ENCODE data around the gene RBFOX2. TPM values are rescaled to one million over a fixed set of nuclear protein-coding genes. Genes with fewer than 3 reads are reported as not detected.

RBFOX2 gene
- total and polyA plus RNA-seq, 3 donors from 2014 or later = 53.4 to 85.2 (median 63.9) TPM

DNA sequence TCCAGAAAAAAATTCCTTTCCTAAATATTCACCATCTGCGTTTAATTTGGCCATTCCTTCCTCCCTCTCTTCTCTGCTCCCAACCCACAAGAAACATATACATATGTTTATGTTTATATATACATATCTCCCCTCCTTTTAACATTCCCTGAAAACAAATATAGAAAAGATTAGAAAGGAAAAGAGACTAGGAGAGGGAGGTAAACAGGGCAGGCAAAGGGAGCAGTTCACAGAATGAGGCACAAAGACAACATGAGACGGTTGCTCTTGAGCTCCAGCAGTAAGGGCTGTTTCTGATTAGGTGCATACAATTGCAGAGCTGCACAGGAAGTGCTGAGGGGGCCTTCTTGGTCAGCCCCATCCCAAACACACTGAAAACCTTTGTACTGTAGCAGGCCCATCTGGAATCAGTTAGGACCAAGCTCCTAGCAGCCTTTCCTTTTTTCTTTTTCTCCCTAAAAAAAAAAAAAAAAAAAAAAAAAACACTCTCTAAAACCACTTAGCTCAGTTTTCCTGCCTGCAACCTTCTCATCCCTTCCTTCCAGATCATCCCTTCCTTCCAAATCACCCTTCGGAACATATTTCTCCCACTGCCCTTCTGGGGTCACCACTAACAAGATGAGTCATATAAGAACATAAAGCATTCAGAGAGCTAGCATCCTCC lies 57.0 kb downstream of the RBFOX2 start:
- H3K27ac ChIP-seq = peak overlapping the region; percentile 16 to 50
- intact Hi-C loops (cut with DNase I; ENCODE audit: low total_unique reads) = no loop called here
- no peak overlapping the region for H3K4me3 ChIP-seq
- TF ChIP-seq POLR2A (IDR thresholded peaks at IDR 0.05) = no peak
- no peak for TF ChIP-seq CTCF (IDR thresholded peaks at IDR 0.05)
- H3K36me3 ChIP-seq (ENCODE audit: low read depth, missing control alignments) = no peaks in the 10 kb centered on the region
- no peaks in the 10 kb centered on the region for H3K9me3 ChIP-seq
- peaks cover 9% of the 10 kb centered on the region for H3K4me1 ChIP-seq
- WGBS, 2 donors = 38 to 42% methylated on average over 3 of the region's 3 CpGs
- DNase-seq = peak; percentile 32
- no peaks in the 10 kb centered on the region for H3K27me3 ChIP-seq

- Histone ChIP-seq H3K27me3 (no peaks in the 10 kb centered on the region), H3K4me3 (no peak overlapping the region), H3K9me3 (no peaks in the 10 kb centered on the region), H3K27ac (peak overlapping the region; percentile 16 to 50), H3K36me3 (ENCODE audit: low read depth, missing control alignments) (no peaks in the 10 kb centered on the region), H3K4me1 (peaks cover 9% of the 10 kb centered on the region)
- no peak for DNase-seq
- TF ChIP-seq CTCF (IDR thresholded peaks at IDR 0.05) = no peak
- TF ChIP-seq POLR2A (IDR thresholded peaks at IDR 0.05) = no peak
- intact Hi-C loops (cut with DNase I; ENCODE audit: low total_unique reads) = no loop called here
- 70 to 80% methylated on average over 4 of the region's 4 CpGs for WGBS, 2 donors
Observed at GRCh38 chr22:35970616-35971455, 57.8 kb downstream of the RBFOX2 start.

- TF ChIP-seq POLR2A (IDR thresholded peaks at IDR 0.05) = no peak
- TF ChIP-seq CTCF (IDR thresholded peaks at IDR 0.05) = no peak
- intact Hi-C loops (cut with DNase I; ENCODE audit: low total_unique reads) = no loop called here
- Histone ChIP-seq H3K4me1 (peaks cover 4% of the 10 kb centered on the region), H3K4me3 (no peak overlapping the region), H3K9me3 (no peaks in the 10 kb centered on the region), H3K36me3 (ENCODE audit: low read depth, missing control alignments) (no peaks in the 10 kb centered on the region), H3K27me3 (no peaks in the 10 kb centered on the region), H3K27ac (no peak overlapping the region)
- 96 to 98% methylated on average over 3 of the region's 3 CpGs for WGBS, 2 donors
- DNase-seq = no peak
Observed at GRCh38 chr22:35967046-35967397, 61.6 kb downstream of the RBFOX2 start.

DNA sequence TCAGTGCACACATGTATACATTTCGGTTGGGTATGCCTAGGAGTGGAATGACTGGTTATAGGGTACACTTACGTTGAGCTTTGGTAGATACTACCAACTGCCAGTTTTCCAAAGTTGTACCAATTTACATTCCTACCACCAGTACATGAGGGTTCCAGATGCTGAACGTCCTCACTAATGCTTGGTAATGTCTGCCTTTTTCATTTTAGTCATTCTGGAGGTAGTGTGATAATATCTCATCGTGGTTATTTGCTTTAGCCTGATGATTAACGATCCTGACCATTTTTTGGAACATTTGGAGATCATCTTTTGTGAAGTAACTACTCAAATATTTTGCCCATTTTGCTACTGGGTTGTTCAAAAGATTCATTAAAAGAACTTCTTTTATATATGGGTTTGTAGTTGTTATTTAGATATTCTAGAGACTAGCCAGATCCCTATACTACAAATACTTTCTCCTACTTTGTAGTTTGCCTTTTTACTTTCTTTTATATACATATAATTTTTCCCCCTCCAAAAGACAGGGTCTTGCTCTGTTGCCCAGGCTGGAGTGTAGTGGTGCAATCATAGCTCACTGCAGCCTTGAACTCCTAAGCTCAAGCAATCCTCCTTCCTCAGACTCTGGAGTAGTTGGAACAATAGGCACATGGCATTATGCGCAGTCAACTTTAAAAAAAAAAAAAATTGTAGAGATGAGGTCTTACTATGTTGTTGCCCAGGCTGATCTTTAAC lies 62.1 kb downstream of the RBFOX2 start:
- Histone ChIP-seq H3K36me3 (ENCODE audit: low read depth, missing control alignments) (no peaks in the 10 kb centered on the region), H3K9me3 (no peaks in the 10 kb centered on the region), H3K27ac (no peak overlapping the region), H3K4me3 (no peak overlapping the region), H3K27me3 (no peaks in the 10 kb centered on the region), H3K4me1 (peaks cover 4% of the 10 kb centered on the region)
- intact Hi-C loops (cut with DNase I; ENCODE audit: low total_unique reads) = no loop called here
- WGBS, 2 donors = 81 to 88% methylated on average over 6 of the region's 6 CpGs
- TF ChIP-seq POLR2A (IDR thresholded peaks at IDR 0.05) (no peak), CTCF (IDR thresholded peaks at IDR 0.05) (no peak)
- DNase-seq = no peak
